ENCODE data around the gene KIAA0513.

KIAA0513 gene

DNA sequence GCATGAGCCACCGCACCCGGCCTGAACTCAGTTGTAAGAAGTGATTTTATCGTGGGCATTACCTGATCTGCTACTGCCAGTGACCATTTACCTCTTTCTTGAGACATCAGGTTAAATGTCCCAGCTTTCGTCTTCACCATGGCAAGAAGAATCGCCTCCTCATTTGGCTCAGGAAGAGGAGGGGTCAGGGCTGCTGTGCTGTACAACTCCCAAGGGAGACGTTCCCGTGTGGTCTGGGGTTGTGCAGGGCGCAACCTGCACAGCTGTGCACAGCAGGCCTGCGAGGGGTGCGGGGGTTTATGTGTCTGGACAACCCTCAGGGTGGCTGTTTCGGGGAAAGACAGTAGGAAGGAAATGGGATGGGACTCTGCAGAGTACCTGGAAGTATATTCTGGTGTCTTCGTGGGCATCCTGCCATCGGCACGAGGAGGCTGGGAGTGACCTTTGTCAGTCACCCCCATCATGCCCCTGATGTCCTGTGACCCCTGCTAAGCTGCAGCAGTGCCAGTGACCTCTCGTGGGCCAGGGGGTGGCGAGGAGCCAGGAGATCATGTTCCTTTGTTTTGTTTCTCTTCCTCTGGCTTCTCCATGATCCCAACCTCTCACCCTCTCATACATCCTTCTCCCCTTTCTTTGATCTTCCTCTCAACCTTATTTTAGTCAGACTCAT lies 57.4 kb downstream of the KIAA0513 start:
- Mint-ChIP-seq H3K4me3 (peak overlapping the region; percentile 35), H3K27me3 (ENCODE audit: low read depth, poor library complexity) (peaks cover 27% of the 10 kb centered on the region), H3K27ac (peak overlapping the region; percentile 73), H3K9me3 (no peaks in the 10 kb centered on the region), H3K4me1 (peaks cover 79% of the 10 kb centered on the region), H3K36me3 (ENCODE audit: low read depth) (no peaks in the 10 kb centered on the region)
- no peak for DNase-seq
- TF ChIP-seq, protein P1, sequence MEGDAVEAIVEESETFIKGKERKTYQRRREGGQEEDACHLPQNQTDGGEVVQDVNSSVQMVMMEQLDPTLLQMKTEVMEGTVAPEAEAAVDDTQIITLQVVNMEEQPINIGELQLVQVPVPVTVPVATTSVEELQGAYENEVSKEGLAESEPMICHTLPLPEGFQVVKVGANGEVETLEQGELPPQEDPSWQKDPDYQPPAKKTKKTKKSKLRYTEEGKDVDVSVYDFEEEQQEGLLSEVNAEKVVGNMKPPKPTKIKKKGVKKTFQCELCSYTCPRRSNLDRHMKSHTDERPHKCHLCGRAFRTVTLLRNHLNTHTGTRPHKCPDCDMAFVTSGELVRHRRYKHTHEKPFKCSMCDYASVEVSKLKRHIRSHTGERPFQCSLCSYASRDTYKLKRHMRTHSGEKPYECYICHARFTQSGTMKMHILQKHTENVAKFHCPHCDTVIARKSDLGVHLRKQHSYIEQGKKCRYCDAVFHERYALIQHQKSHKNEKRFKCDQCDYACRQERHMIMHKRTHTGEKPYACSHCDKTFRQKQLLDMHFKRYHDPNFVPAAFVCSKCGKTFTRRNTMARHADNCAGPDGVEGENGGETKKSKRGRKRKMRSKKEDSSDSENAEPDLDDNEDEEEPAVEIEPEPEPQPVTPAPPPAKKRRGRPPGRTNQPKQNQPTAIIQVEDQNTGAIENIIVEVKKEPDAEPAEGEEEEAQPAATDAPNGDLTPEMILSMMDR (IDR thresholded peaks at IDR 0.05), result no peak

DNA sequence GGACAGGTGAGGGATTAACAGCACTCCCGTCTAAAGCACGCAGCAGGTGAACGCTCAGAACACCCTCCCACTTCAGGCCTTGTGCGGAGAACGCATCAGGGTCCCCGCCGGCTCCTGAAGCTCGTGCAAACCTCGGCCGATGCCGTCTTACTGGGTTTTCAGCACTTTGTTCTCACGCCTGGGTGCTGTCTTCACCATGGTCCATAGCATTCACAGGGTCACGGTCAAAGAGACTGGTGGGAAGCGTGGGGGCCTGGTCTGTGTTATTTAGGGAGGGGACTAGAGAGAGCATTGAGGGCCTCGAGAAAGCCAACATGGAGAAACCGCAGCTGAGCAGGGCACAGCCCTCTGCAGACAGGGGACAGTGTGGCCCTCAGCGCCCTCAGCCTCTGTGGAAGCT lies 58.1 kb downstream of the KIAA0513 start:
- H3K36me3 Mint-ChIP-seq (ENCODE audit: low read depth), result no peaks in the 10 kb centered on the region
- no peaks in the 10 kb centered on the region for H3K9me3 Mint-ChIP-seq
- peaks cover 22% of the 10 kb centered on the region for H3K27me3 Mint-ChIP-seq (ENCODE audit: low read depth, poor library complexity)
- peak overlapping the region; percentile 55 for H3K27ac Mint-ChIP-seq
- H3K4me3 Mint-ChIP-seq, result no peak overlapping the region
- no peak for DNase-seq
- TF ChIP-seq, protein P1 (IDR thresholded peaks at IDR 0.05), result no peak
- H3K4me1 Mint-ChIP-seq, result peaks cover 82% of the 10 kb centered on the region

DNA sequence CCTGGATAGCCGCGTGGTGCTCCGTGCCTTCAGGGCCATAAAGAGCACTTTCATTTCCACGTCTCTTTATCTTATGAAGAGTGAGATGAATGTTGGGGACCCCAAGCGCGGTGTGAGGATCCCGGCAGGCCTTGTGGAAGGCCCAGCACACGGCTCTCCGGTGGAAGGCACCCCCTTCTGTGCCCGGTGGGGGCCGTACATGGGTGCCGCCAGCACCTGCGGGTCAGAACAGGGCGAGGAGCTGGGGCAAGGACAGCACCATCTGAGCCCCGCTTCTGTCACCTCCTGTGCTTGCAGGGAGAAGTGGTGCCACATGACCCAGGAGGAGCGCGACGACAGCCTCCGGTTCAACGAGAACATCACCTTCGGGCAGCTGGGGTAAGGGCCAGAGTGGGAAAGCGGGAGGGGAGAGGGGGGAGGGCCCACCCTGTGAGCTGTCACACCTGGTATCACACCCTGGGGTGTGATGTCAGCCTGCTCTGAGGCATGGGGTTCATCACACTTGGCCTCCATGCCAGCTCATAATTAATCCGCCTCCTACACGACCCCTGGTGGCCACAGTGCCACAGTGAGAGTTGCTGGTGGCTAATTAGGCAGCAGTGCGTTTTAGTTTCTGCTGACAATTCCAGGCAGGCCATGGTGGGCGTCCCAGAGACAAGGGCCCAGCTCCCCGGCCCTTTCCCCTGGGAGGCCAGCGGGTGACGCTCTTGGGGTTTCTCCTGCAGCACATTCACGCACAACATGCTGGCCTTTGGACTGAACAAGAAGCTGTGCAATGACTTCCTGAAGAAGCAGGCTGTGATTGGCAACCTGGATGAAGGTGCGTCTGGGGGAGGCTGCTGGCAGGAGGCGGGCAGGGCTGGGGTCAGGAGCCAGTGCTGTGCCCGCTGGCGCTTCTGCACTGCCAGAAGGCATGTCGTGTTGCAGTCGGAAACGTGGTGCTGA lies 59.0 kb downstream of the KIAA0513 start:
- peak; percentile 73 for DNase-seq
- Mint-ChIP-seq H3K9me3 (no peaks in the 10 kb centered on the region), H3K36me3 (ENCODE audit: low read depth) (no peaks in the 10 kb centered on the region), H3K27ac (no peak overlapping the region), H3K4me3 (no peak overlapping the region), H3K4me1 (peaks cover 73% of the 10 kb centered on the region), H3K27me3 (ENCODE audit: low read depth, poor library complexity) (peaks cover 22% of the 10 kb centered on the region)
- TF ChIP-seq, protein P1 (IDR thresholded peaks at IDR 0.05), result peak; percentile 61

DNA sequence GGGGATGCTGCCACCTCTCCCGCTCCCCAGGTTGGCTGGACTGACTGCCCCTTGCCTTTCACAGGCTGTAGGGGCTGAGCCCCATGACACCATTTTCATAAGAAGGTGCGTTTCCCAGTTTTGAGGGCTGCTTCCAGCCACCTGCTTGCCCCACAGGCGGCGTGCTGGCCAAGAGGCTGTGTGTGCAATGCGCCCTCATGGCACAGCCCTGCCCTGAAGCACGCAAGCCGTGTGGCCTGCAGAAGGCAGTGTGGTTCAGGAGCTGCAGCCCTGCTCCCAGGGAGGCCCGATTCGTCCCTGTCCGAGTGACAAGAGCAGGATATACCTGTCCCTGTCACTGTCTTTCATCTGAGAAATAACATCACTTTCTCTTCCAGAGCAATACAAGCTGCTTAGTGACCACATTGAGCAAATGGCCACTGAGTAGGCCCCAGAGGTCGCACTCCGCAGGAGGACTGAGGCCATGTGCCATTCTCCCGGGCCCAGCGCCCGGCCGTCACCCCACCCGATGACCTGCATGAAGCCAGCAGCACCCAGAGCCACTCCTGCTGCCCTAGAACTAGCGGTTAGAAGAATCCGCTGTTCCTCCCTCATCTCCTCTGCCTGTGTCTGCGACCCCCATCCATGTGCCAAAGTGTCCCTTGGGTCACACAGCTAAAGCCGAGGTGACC lies 60.4 kb downstream of the KIAA0513 start:
- H3K4me1 Mint-ChIP-seq, result peaks cover 63% of the 10 kb centered on the region
- no peak overlapping the region for H3K27ac Mint-ChIP-seq

DNA sequence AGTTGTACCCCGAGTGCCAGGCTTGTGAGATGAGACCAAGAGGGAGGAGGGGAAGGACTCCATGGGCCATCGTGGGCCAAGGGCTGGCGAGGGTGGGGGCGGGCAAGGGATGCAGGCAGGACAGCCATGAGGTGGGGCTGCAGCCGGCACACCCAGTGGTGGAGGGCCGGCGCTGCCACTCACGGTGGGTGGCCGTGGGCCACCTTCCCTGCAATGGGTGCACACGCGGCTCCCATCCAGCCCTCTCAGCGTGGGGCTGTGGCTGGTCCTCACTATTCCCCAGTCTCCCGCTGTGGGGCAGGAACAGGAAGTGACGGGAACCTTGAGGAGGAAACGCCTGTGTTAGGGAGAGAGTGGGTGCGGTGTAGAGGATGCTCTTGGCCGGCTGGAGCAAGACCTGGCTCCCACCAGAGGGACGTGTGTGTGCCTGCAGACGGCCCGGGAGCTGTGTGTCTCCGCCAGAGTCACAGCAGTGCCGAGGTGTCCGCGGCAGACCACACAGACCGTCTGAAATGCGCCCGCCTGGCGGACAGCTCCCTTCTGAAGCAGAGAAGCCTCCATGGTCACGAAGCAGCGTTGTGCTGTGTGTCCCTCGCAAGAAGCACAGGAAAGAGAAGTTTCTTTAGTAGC lies 61.1 kb downstream of the KIAA0513 start:
- no peak for DNase-seq
- TF ChIP-seq, protein P1 (IDR thresholded peaks at IDR 0.05), result no peak
- no peaks in the 10 kb centered on the region for H3K9me3 Mint-ChIP-seq
- H3K27ac Mint-ChIP-seq, result peak overlapping the region; percentile 68
- H3K36me3 Mint-ChIP-seq (ENCODE audit: low read depth), result no peaks in the 10 kb centered on the region
- peaks cover 2% of the 10 kb centered on the region for H3K27me3 Mint-ChIP-seq (ENCODE audit: low read depth, poor library complexity)
- no peak overlapping the region for H3K4me3 Mint-ChIP-seq
- H3K4me1 Mint-ChIP-seq, result peaks cover 61% of the 10 kb centered on the region

More for the DNA sequence above, 60.4 kb downstream of the KIAA0513 start:
- Mint-ChIP-seq H3K9me3 (no peaks in the 10 kb centered on the region), H3K27me3 (ENCODE audit: low read depth, poor library complexity) (peaks cover 8% of the 10 kb centered on the region), H3K4me3 (no peak overlapping the region), H3K36me3 (ENCODE audit: low read depth) (no peaks in the 10 kb centered on the region)
- TF ChIP-seq, protein P1 (IDR thresholded peaks at IDR 0.05), result no peak
- DNase-seq, result no peak

All from nephron progenitor cell (in vitro differentiated cells).